Thyroid gland (tissue), 4 donors: ENCODE data around the gene RASSF8.

Experiments used
- CTCF ChIP-seq, 6 experiments: fragments of 200-600 bp in 3 of 6; fragments of 450-650 bp in 3 of 6; sonication (generic) in 3 of 6; IDR thresholded peaks; one replicate each; pipeline ENCODE4 v1.5.1; 2016 to 2019; ENCODE audit warnings: antibody characterized with exemption in 6 of 6, mild to moderate bottlenecking in 2 of 6, inconsistent platforms in 1 of 6, moderate library complexity in 1 of 6
- POLR2A ChIP-seq, 2 donors: fragments of 450-650 bp; IDR thresholded peaks; one replicate each; pipeline ENCODE4 v1.6.1; 2017; ENCODE audit warnings: antibody characterized with exemption in 2 of 2, mild to moderate bottlenecking in 2 of 2, moderate library complexity in 1 of 2

GRCh38 chr12:25965682-25966081 lies 7.2 kb downstream of the RASSF8 start:
- no peak for TF ChIP-seq CTCF (IDR thresholded peaks at IDR 0.05)
- no peak for TF ChIP-seq POLR2A (IDR thresholded peaks at IDR 0.05)
